ENCODE measurements around the gene MVB12B.
"Not testable (repeated sequence)": the region's sequence is repeated elsewhere in the genome, so short reads cannot be mapped to it uniquely, and the experiment has no call there.

The MVB12B gene

GRCh38 chr9:126543490-126543889, 216.9 kb downstream of the MVB12B start:
- Histone ChIP-seq H3K4me3 (no peak overlapping the region), H3K9ac (ENCODE audit: insufficient read length) (no peak overlapping the region), H3K27ac (no peak overlapping the region), H3K36me3 (ENCODE audit: insufficient read depth, low read length) (no peaks in the 10 kb centered on the region), H3K9me3 (ENCODE audit: low read depth, low read length) (no peaks in the 10 kb centered on the region)
- no peak for TF ChIP-seq FOXP2 (optimal IDR thresholded peaks at IDR 0.05; ENCODE audit: control extremely low read depth, extremely low read length, insufficient read depth)
- TF ChIP-seq EZH2 (IDR thresholded peaks at IDR 0.05) = no peak
- TF ChIP-seq POLR2AphosphoS5 (IDR thresholded peaks at IDR 0.05; ENCODE audit: borderline replicate concordance, low read depth, low read length) = no peak
- DNase-seq (ENCODE audit: low read depth, low spot score) = no peak

- Histone ChIP-seq H3K36me3 (ENCODE audit: insufficient read depth, low read length) (no peaks in the 10 kb centered on the region), H3K9ac (ENCODE audit: insufficient read length) (no peak overlapping the region), H3K4me3 (no peak overlapping the region), H3K27ac (no peak overlapping the region), H3K9me3 (ENCODE audit: low read depth, low read length) (no peaks in the 10 kb centered on the region)
- no peak for TF ChIP-seq FOXP2 (optimal IDR thresholded peaks at IDR 0.05; ENCODE audit: control extremely low read depth, extremely low read length, insufficient read depth)
- TF ChIP-seq POLR2AphosphoS5 (IDR thresholded peaks at IDR 0.05; ENCODE audit: borderline replicate concordance, low read depth, low read length) = no peak
- DNase-seq (ENCODE audit: low read depth, low spot score) = no peak
Observed at GRCh38 chr9:126545106-126545505, 218.5 kb downstream of the MVB12B start.

GRCh38 chr9:126546036-126546435, 219.4 kb downstream of the MVB12B start:
- DNase-seq (ENCODE audit: low read depth, low spot score) = no peak
- no peak overlapping the region for H3K27ac ChIP-seq
- no peaks in the 10 kb centered on the region for H3K9me3 ChIP-seq (ENCODE audit: low read depth, low read length)
- H3K9ac ChIP-seq (ENCODE audit: insufficient read length) = no peak overlapping the region
- TF ChIP-seq EZH2 (IDR thresholded peaks at IDR 0.05) (no peak), POLR2AphosphoS5 (IDR thresholded peaks at IDR 0.05; ENCODE audit: borderline replicate concordance, low read depth, low read length) (no peak), FOXP2 (optimal IDR thresholded peaks at IDR 0.05; ENCODE audit: control extremely low read depth, extremely low read length, insufficient read depth) (no peak)
- no peaks in the 10 kb centered on the region for H3K36me3 ChIP-seq (ENCODE audit: insufficient read depth, low read length)
- H3K4me3 ChIP-seq = no peak overlapping the region

GRCh38 chr9:126548312-126548711, 221.7 kb downstream of the MVB12B start:
- no peak overlapping the region for H3K27ac ChIP-seq
- no peak overlapping the region for H3K9ac ChIP-seq (ENCODE audit: insufficient read length)
- DNase-seq (ENCODE audit: low read depth, low spot score) = no peak
- H3K36me3 ChIP-seq (ENCODE audit: insufficient read depth, low read length) = no peaks in the 10 kb centered on the region
- no peak for TF ChIP-seq EZH2 (IDR thresholded peaks at IDR 0.05)
- TF ChIP-seq POLR2AphosphoS5 (IDR thresholded peaks at IDR 0.05; ENCODE audit: borderline replicate concordance, low read depth, low read length) = no peak
- TF ChIP-seq FOXP2 (optimal IDR thresholded peaks at IDR 0.05; ENCODE audit: control extremely low read depth, extremely low read length, insufficient read depth) = no peak
- H3K4me3 ChIP-seq = no peak overlapping the region
- no peaks in the 10 kb centered on the region for H3K9me3 ChIP-seq (ENCODE audit: low read depth, low read length)

- no peak overlapping the region for H3K27ac ChIP-seq
- H3K9ac ChIP-seq (ENCODE audit: insufficient read length) = no peak overlapping the region
- H3K4me3 ChIP-seq = no peak overlapping the region
- TF ChIP-seq POLR2AphosphoS5 (IDR thresholded peaks at IDR 0.05; ENCODE audit: borderline replicate concordance, low read depth, low read length) (no peak), EZH2 (IDR thresholded peaks at IDR 0.05) (no peak), FOXP2 (optimal IDR thresholded peaks at IDR 0.05; ENCODE audit: control extremely low read depth, extremely low read length, insufficient read depth) (no peak)
- no peak for DNase-seq (ENCODE audit: low read depth, low spot score)
- H3K36me3 ChIP-seq (ENCODE audit: insufficient read depth, low read length) = no peaks in the 10 kb centered on the region
- H3K9me3 ChIP-seq (ENCODE audit: low read depth, low read length) = no peaks in the 10 kb centered on the region
Observed at GRCh38 chr9:126549246-126550006, 222.8 kb downstream of the MVB12B start.

GRCh38 chr9:126550891-126551351, 224.3 kb downstream of the MVB12B start:
- TF ChIP-seq FOXP2 (optimal IDR thresholded peaks at IDR 0.05; ENCODE audit: control extremely low read depth, extremely low read length, insufficient read depth) (no peak), EZH2 (IDR thresholded peaks at IDR 0.05) (no peak)

GRCh38 chr9:126551812-126552211, 225.2 kb downstream of the MVB12B start:
- H3K9me3 ChIP-seq (ENCODE audit: low read depth, low read length) = no peaks in the 10 kb centered on the region
- DNase-seq (ENCODE audit: low read depth, low spot score) = no peak
- no peaks in the 10 kb centered on the region for H3K36me3 ChIP-seq (ENCODE audit: insufficient read depth, low read length)
- no peak overlapping the region for H3K27ac ChIP-seq
- no peak for TF ChIP-seq EZH2 (IDR thresholded peaks at IDR 0.05)
- TF ChIP-seq FOXP2 (optimal IDR thresholded peaks at IDR 0.05; ENCODE audit: control extremely low read depth, extremely low read length, insufficient read depth) = no peak
- no peak for TF ChIP-seq POLR2AphosphoS5 (IDR thresholded peaks at IDR 0.05; ENCODE audit: borderline replicate concordance, low read depth, low read length)
- no peak overlapping the region for H3K9ac ChIP-seq (ENCODE audit: insufficient read length)
- H3K4me3 ChIP-seq = no peak overlapping the region

More at GRCh38 chr9:126550891-126551351, 224.3 kb downstream of the MVB12B start:
- no peaks in the 10 kb centered on the region for H3K36me3 ChIP-seq (ENCODE audit: insufficient read depth, low read length)
- no peak overlapping the region for H3K9ac ChIP-seq (ENCODE audit: insufficient read length)
- DNase-seq (ENCODE audit: low read depth, low spot score) = no peak
- no peak overlapping the region for H3K27ac ChIP-seq
- no peaks in the 10 kb centered on the region for H3K9me3 ChIP-seq (ENCODE audit: low read depth, low read length)
- H3K4me3 ChIP-seq = no peak overlapping the region

- H3K27ac ChIP-seq = no peak overlapping the region
- no peaks in the 10 kb centered on the region for H3K9me3 ChIP-seq (ENCODE audit: low read depth, low read length)
- no peak overlapping the region for H3K4me3 ChIP-seq
- H3K9ac ChIP-seq (ENCODE audit: insufficient read length) = no peak overlapping the region
- no peak for DNase-seq (ENCODE audit: low read depth, low spot score)
- no peak for TF ChIP-seq FOXP2 (optimal IDR thresholded peaks at IDR 0.05; ENCODE audit: control extremely low read depth, extremely low read length, insufficient read depth)
- no peak for TF ChIP-seq POLR2AphosphoS5 (IDR thresholded peaks at IDR 0.05; ENCODE audit: borderline replicate concordance, low read depth, low read length)
- TF ChIP-seq EZH2 (IDR thresholded peaks at IDR 0.05) = no peak
- no peaks in the 10 kb centered on the region for H3K36me3 ChIP-seq (ENCODE audit: insufficient read depth, low read length)
Observed at GRCh38 chr9:126554292-126554691, 227.7 kb downstream of the MVB12B start.

GRCh38 chr9:126555421-126555820, 228.8 kb downstream of the MVB12B start:
- not testable (repeated sequence) for H3K36me3 ChIP-seq (ENCODE audit: insufficient read depth, low read length); H3K9ac ChIP-seq (ENCODE audit: insufficient read length)

More at GRCh38 chr9:126555421-126555820, 228.8 kb downstream of the MVB12B start:
- H3K4me3 ChIP-seq; H3K27ac ChIP-seq; DNase-seq (ENCODE audit: low read depth, low spot score); H3K9me3 ChIP-seq (ENCODE audit: low read depth, low read length): not testable (repeated sequence)
